HG02798 (cell line): ENCODE measurements around the gene AIMP2.
"Not testable (repeated sequence)": the region's sequence is repeated elsewhere in the genome, so short reads cannot be mapped to it uniquely, and the experiment has no call there.

Experiments
- ATAC-seq: cut with Tn5 transposase; IDR thresholded peaks from one replicate; pipeline ENCODE4 v1.9.1; 2021; ENCODE audit warnings: mild to moderate bottlenecking; ENCODE audit not compliant: unreplicated experiment, poor library complexity

The AIMP2 gene

GRCh38 chr7:6023974-6024435, 14.9 kb downstream of the AIMP2 start:
- ATAC-seq: no peak

DNA sequence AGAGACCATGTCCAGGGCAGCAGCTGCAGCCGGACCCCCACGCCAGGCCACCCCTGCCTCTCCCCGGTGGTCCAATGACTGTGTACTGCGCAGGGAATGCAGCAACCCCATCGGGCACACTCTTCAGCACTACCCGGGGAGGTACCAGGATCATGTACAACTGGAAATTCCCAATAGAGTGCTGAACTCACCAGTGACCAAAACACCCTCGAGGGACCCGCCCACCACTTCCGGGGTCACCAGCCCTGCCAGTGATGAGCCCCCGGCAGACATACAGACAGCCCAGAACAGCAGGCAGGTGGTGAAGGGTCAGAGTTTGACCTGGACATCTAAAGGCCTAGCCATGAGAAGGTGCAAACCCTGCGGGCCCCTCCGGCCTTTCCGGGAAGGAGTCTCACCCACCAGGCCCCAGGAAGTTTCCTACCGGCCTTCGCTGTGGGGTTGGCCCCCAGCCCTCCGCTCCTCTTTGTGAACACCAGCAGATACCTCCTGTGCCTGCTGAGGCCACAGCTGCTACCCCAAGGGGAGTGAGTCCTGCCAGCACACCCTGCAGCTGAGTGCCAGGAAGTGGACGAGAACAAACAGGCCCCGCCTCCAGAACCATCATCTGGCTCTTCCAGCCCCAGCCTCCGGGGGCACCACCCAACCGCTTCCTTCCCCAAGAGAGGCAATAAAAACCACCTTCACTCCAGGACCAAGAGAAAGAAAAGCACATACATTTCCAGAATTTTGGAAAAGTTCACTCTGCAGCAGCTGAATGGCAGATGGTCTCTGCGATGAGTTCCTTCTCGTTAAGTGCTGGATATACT, 17.1 kb downstream of the AIMP2 start:
- peak; percentile 87 for ATAC-seq

DNA sequence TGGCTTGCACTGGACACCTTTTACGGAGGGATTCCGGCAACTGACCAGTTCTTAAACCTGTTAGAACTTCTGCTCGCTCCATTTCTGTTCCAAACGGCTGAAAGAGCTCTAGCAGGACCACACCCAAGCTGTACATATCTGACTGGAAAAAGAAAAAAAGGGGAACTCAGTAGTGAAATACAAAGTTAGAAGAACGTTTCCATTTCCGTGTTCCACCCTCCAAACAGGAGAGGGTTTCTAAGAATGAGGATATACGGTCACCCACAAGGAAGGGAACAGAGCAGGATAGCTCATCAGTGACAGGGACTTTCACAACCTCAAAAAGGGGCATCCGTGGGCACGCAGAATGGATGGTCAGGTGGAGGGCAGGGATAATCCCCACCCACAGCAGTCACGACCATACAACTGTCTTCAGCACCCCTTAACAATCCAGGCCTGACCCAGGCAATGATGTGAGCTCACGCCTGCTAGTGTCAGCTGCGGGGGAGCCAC, 17.8 kb downstream of the AIMP2 start:
- peak; percentile 27 for ATAC-seq

DNA sequence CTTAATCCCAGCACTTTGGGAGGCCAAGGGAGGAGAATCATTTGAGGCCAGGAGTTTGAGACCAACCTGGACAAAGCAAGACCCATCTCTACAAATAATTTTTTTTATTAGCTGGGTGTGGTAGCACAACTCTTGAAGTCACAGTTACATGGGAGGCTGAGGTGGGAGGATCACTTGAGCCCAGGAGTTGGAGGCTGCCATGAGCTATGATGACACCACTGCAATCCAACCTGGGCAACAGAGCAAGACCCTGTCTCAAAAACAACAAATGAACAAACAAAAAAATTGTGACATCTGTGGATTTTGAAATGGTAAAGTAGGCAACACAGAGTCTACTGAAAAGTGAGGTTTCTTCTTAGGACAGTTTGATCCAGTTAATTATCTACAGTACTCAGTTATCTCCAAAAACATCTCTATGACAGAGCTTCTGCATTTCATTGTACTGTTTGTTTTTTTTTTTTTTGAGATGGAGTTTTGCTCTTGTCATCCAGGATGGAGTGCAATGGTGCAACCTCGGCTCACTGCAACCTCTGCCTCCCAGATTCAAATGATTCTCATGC, 18.8 kb downstream of the AIMP2 start:
- no peak for ATAC-seq

GRCh38 chr7:6028563-6028962, 19.5 kb downstream of the AIMP2 start:
- ATAC-seq: no peak

DNA sequence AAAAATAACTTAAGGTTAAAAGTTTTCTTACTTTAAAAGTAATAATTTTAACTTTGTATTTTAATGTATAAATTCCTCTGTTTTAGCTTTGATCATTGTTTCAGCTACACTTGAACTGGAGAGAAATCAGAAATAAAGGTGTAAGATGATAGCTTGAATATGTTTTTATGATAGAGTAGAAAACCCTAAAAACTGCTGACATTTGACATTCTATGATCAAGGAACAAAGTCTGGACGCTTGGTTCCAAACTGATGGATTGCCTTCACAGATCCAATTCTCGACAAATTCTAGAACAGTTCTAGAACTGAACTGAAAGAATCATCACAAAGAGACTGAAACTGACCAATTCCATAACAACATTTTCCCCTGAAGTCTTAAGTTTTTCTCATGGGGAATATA, 21.9 kb downstream of the AIMP2 start, which contains the start of gene ANKRD61:
TSS of gene ANKRD61 (plus strand) at position 389 of the 400 bp plus-strand sequence. CDS start at position 389, 0 bp downstream.
- no peak for ATAC-seq

DNA sequence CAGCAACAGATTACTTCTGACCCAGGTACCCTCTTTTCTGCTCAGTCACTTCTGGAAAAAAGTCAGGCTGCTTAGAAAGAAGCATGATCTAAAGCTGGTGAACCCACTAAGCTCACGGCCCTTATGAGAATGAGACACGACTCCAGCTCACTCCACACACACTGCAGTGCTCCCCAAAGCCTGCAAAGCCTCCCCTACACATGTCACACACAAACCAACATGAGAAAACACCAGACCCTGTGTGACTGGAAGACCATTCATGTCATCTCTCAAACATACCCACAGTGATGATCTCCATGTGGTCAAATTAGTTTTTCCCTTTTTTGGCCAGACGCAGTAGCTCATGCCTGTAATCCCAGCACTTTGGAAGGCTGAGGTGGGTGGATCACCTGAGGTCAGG, 22.5 kb downstream of the AIMP2 start:
- no peak for ATAC-seq

GRCh38 chr7:6032167-6032566, 23.1 kb downstream of the AIMP2 start:
- no peak for ATAC-seq

GRCh38 chr7:6032641-6033040, 23.6 kb downstream of the AIMP2 start:
- ATAC-seq: no peak

GRCh38 chr7:6035165-6035564, 26.1 kb downstream of the AIMP2 start:
- ATAC-seq: no peak

DNA sequence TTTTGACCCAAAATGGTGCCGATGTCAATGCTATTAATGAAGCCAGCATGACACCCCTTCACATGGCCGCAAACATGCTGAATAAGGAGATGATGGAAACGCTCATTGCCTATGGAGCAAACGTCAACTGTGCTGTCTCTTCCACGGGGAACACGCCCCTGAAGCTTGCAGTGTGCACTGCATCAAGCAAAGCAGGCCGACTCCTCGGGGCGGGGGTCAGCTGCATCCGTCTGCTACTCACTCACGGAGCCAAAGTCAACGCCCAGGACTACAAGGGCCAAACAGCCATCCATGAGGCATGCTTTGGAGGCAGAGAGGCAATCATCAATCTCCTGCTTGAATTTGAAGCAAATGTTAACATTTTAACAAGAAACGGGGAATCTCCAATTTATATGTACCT, 26.6 kb downstream of the AIMP2 start:
- ATAC-seq: no peak

DNA sequence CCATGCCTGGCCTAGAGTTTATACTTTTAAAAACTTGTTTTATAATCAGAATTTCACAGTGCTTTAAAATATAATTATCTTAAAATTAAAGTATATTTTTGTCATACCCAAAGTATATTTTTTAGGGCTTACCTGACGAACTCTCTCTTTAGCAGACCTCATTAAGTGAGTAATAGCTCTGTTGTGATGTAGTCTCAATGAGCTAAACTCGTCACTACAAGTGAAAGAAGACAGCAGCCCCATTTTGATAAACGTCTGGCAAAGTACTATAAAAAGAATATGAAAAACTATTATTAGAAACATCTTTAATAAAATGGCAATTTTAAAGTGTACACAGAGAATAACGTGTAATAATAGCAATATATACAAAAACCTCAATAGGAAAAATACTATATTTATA, 40.7 kb downstream of the AIMP2 start:
- ATAC-seq: no peak

DNA sequence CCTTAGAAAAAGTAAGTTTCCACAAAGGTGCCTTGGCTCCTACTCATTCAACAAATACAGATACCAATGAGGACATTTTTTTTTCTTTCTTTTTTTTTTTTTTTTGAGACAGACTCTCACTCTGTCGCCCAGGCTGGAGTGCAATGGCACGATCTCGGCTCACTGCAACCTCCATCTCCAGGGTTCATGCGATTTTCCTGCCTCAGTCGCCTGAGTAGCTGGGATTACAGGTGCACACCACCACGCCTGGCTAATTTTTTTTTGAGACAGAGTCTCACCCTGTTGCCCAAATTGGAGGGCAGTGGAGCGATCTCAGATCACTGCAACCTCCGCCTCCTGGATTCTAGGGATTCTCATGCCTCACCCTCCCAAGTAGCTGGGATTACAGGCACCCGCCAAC, 42.1 kb downstream of the AIMP2 start:
- ATAC-seq: not testable (repeated sequence)

- ATAC-seq: no peak
These were observed 47.5 kb downstream of the AIMP2 start for GRCh38 chr7:6056616-6057015.

DNA sequence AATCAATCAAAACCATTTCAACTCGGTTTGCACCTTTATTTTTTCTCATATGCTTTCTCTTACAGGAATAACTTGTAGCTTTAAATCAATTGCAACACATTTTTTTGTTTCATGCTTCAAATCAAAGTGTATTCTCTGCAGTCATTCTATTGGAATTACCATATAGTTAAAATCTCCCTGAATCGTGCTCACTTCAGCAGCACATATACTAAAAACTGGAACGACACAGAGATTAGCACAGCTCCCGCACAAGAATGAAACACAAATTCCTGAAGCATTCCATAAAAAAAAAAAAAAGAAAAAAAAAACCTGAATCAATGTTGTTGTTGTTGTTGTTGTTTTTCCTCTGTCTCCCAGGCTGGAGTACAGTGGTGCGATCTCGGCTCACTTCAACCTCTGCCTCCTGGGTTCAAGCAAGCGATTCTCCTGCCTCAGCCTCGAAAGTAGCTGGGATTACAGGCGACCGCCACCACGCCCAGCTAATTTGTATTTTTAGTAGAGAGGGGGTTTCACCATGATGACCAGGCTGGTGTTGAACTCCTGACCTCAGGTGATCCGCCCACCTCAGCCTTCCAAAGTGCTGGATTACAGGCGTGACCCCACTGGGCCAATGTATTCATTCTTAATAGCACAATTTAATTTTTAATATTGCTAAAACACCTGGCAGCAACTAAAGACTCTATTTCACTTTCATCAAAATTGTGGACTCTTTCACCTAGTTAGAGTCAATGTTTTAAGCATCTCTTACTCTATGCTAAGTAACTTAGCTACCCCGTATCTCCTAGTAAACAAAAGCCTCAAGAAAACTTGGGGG, 48.5 kb downstream of the AIMP2 start:
- no peak for ATAC-seq

DNA sequence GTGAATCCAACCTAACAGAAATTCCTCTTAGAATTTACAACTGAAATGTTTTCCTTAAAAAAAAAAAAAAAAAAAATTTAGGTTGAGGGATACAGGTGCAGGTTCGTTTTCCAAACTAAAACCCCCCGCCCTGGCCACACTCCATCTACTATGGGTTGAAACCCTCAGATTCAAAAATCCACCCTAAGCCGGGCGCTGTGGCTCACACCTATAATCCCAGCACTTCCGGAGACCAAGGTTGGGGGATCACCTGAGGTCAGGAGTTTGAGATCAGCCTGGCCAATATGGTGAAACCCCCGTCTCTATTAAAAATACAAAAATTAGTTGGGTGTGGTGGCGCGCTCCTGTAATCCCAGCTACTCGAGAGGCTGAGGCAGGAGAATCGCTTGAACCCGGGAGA, 50.9 kb downstream of the AIMP2 start:
- not testable (repeated sequence) for ATAC-seq

DNA sequence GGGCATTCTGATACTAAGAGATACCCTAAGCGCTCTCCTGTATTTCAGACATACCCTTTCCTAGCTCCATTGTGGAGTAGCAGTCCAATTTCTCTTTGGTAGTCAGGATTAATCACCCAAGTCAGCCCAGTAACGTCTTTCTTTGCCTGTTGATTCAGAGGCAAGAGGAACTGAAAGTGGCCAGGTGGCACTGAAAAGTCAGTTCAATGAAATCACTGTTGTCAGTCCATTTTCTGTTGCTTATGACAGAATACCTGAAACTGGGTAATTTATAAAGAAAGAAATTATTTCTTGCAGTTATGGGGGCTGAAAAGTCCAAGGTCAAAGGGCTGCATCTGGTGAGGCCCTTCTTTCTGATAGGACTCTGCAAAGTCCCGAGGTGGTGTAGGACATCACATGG, 62.3 kb downstream of the AIMP2 start:
- ATAC-seq: peak; percentile 75
